Measurements from ENCODE around the gene RFTN1.

GRCh38 chr3:16294844-16295243 lies 218.7 kb downstream of the RFTN1 start:
- TF ChIP-seq CTCF (conservative IDR thresholded peaks at IDR 0.05; ENCODE audit: low read length) = no peak
- no peak for TF ChIP-seq EZH2phosphoT487 (IDR thresholded peaks at IDR 0.05; ENCODE audit: borderline replicate concordance, low read depth, low read length)

Measured in OCI-LY7 (cell line).